ENCODE data around the gene UVRAG. TPM values are rescaled to one million over a fixed set of nuclear protein-coding genes. Genes with fewer than 3 reads are reported as not detected.

The UVRAG gene
- total RNA-seq, 1 donor from 2014 or later: 103 TPM

DNA sequence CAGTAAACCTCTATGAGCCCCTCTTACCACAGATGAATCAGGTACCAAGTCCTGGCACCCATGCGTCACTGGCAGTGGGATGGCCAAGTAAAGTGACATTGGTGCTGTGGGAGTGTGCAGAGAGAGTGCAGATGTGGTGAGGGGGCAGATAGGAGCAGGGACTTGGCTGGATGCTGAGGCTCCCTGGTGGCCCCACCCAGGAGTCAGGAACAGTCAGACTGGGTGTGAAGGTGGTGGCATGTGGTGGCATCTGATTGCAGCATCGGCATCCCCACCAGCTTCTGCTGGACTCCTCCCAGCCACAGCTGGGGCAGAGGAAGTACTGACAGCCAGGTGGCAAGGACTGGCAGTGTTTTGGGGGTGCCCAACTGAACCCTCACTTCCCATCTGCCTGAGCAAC, 35.0 kb upstream of the UVRAG start:
- Mint-ChIP-seq H3K27me3 (no peaks in the 10 kb centered on the region), H3K36me3 (ENCODE audit: low read depth) (peaks cover 3% of the 10 kb centered on the region), H3K4me3 (no peak overlapping the region), H3K27ac (no peak overlapping the region), H3K4me1 (peaks cover 34% of the 10 kb centered on the region), H3K9me3 (no peaks in the 10 kb centered on the region)
- TF ChIP-seq, protein P1, sequence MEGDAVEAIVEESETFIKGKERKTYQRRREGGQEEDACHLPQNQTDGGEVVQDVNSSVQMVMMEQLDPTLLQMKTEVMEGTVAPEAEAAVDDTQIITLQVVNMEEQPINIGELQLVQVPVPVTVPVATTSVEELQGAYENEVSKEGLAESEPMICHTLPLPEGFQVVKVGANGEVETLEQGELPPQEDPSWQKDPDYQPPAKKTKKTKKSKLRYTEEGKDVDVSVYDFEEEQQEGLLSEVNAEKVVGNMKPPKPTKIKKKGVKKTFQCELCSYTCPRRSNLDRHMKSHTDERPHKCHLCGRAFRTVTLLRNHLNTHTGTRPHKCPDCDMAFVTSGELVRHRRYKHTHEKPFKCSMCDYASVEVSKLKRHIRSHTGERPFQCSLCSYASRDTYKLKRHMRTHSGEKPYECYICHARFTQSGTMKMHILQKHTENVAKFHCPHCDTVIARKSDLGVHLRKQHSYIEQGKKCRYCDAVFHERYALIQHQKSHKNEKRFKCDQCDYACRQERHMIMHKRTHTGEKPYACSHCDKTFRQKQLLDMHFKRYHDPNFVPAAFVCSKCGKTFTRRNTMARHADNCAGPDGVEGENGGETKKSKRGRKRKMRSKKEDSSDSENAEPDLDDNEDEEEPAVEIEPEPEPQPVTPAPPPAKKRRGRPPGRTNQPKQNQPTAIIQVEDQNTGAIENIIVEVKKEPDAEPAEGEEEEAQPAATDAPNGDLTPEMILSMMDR (IDR thresholded peaks at IDR 0.05): no peak
- DNase-seq (no peak), ATAC-seq (ENCODE audit: low read depth) (peak; percentile 18)
- ChIA-PET POLR2A (no interaction called here), CTCF (interaction anchor here (0.9 kb wide), 1 partner anchor 11 kb away, joined by 3 read pairs; no protein-coding TSS in a partner anchor)
- intact Hi-C loops (cut with micrococcal nuclease): no loop called here

DNA sequence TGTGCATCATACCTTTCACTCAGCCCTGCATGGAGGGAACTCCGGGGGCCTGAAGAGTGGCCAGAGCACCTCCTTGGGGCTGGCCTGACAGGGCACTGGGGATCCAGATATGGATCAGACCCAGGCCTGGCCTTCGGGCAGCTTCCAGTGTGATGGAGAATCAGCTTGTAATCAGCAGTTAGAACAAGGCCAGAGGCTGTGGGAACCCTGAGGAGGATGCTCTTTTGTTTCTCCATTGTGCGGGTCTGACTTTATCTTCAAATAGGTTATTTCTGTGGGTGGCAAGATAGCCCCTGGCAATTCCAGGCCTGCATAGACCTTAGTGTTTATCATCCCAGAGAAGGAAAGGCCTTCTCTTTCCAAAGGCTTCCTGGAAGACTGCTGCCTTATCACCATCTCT, 34.1 kb upstream of the UVRAG start:
- DNase-seq (no peak), ATAC-seq (ENCODE audit: low read depth) (no peak)
- ChIA-PET POLR2A (interaction anchor here (0.6 kb wide), 1 partner anchor 199 kb away, joined by 3 read pairs; no protein-coding TSS in a partner anchor), CTCF (no interaction called here)
- TF ChIP-seq, protein P1 (IDR thresholded peaks at IDR 0.05): no peak
- Mint-ChIP-seq H3K9me3 (no peaks in the 10 kb centered on the region), H3K27ac (no peak overlapping the region), H3K36me3 (ENCODE audit: low read depth) (peaks cover 3% of the 10 kb centered on the region), H3K4me1 (peaks cover 27% of the 10 kb centered on the region), H3K4me3 (no peak overlapping the region), H3K27me3 (no peaks in the 10 kb centered on the region)
- intact Hi-C loops (cut with micrococcal nuclease): no loop called here

DNA sequence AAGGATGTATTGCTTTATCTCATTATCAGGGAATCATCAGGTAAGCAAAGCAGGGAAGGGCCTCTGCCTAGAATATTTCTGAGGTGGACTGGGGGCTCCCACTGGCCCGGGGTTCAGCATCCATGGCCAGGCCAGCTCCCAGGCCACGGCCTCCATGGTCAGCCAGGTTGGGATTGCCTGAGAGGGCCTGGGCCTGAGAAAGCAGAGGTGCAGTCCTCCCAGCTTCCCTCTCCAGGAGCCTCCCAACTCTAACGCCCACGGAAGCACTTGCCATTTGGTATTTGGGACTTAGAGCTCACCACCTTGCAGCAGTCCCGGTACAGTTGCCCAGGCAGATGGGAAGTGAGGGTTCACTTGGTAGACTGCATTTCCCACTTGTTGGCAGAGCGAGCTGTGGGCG, 33.7 kb upstream of the UVRAG start:
- Mint-ChIP-seq H3K27me3 (no peaks in the 10 kb centered on the region), H3K4me1 (peaks cover 27% of the 10 kb centered on the region), H3K36me3 (ENCODE audit: low read depth) (peaks cover 4% of the 10 kb centered on the region), H3K4me3 (no peak overlapping the region), H3K27ac (no peak overlapping the region), H3K9me3 (no peaks in the 10 kb centered on the region)
- intact Hi-C loops (cut with micrococcal nuclease): no loop called here
- TF ChIP-seq, protein P1 (IDR thresholded peaks at IDR 0.05): no peak
- CTCF ChIA-PET: no interaction called here
- DNase-seq (no peak), ATAC-seq (ENCODE audit: low read depth) (no peak)
- POLR2A ChIA-PET: no interaction called here

DNA sequence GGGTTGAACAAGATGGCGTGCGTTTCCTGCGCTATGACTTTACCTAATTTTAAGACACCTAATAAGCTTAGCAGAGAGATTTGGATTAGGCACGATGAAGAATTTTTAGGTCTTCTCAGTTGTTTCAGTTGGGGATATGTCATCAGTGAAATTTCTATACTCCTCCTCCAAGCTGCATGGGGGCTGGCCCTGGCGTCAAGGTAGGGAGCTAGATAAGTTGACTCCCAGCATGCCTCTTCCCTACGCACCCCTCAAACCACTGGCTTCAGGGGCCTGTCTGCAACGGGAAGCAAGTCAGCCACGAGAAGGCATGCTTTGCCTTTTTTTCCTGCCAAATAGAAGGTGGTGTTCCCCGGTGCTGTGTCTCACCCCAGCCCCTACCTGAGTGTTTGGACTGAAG, 33.2 kb upstream of the UVRAG start:
- no peak for ATAC-seq (ENCODE audit: low read depth)
- CTCF ChIA-PET: no interaction called here

DNA sequence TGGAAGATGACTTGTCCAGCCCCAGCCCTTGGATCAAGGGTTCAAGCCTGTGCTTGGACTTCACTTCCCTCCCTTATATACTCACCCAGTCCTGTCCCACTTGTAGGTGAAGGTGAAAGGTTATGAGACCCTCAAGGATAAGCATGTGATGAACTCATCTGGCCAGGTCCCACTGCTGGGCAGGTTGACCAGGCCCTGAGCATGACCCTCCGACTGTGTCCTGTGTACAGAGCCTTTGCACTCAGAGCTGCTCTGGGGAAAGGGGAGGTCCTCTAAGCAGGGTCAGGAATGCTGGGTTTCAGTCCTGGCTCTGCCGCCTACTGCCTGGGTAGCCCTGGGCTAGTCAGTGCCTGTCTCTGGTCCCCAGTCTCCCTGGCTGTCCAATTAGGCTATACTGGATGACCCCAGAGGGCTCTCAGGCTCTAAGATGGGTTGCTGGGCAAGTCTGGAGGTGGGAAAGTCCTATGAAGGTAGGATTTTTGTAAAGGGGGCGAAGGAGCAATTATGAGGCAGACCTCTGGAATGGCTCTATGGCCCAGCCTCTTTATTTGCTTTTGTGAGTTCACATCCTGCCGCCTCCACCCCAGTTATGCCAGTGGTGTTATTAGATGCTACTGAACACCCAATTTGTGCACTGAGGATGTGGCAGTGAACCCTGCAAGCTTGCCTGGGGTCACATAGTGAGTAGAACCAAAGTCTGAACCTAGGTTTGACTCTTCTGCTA, 32.3 kb upstream of the UVRAG start:
- no peak for ATAC-seq (ENCODE audit: low read depth)
- ChIA-PET CTCF (no interaction called here), POLR2A (no interaction called here)
- H3K4me1 Mint-ChIP-seq: peaks cover 18% of the 10 kb centered on the region
- H3K9me3 Mint-ChIP-seq: no peaks in the 10 kb centered on the region
- DNase-seq: no peak
- peaks cover 7% of the 10 kb centered on the region for H3K36me3 Mint-ChIP-seq (ENCODE audit: low read depth)
- intact Hi-C loops (cut with micrococcal nuclease): no loop called here
- TF ChIP-seq, protein P1 (IDR thresholded peaks at IDR 0.05): no peak
- no peaks in the 10 kb centered on the region for H3K27me3 Mint-ChIP-seq
- no peak overlapping the region for H3K27ac Mint-ChIP-seq
- no peak overlapping the region for H3K4me3 Mint-ChIP-seq

More for the DNA sequence above, 33.2 kb upstream of the UVRAG start:
- Mint-ChIP-seq H3K9me3 (no peaks in the 10 kb centered on the region), H3K36me3 (ENCODE audit: low read depth) (peaks cover 7% of the 10 kb centered on the region), H3K27ac (no peak overlapping the region), H3K4me1 (peaks cover 26% of the 10 kb centered on the region), H3K27me3 (no peaks in the 10 kb centered on the region), H3K4me3 (no peak overlapping the region)
- TF ChIP-seq, protein P1 (IDR thresholded peaks at IDR 0.05): no peak
- intact Hi-C loops (cut with micrococcal nuclease): no loop called here
- no peak for DNase-seq
- POLR2A ChIA-PET: no interaction called here
